GM18867 (cell line): ENCODE measurements around the gene FZD7.

ENCODE experiments used
- ATAC-seq: cut with Tn5 transposase; IDR thresholded peaks from one replicate; pipeline ENCODE4 v1.9.1; 2021; ENCODE audit warnings: mild to moderate bottlenecking, moderate library complexity; ENCODE audit not compliant: unreplicated experiment

The FZD7 gene

DNA sequence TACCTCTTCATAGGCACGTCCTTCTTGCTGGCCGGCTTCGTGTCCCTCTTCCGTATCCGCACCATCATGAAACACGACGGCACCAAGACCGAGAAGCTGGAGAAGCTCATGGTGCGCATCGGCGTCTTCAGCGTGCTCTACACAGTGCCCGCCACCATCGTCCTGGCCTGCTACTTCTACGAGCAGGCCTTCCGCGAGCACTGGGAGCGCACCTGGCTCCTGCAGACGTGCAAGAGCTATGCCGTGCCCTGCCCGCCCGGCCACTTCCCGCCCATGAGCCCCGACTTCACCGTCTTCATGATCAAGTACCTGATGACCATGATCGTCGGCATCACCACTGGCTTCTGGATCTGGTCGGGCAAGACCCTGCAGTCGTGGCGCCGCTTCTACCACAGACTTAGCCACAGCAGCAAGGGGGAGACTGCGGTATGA, 2.3 kb downstream of the FZD7 start:
- no peak for ATAC-seq

DNA sequence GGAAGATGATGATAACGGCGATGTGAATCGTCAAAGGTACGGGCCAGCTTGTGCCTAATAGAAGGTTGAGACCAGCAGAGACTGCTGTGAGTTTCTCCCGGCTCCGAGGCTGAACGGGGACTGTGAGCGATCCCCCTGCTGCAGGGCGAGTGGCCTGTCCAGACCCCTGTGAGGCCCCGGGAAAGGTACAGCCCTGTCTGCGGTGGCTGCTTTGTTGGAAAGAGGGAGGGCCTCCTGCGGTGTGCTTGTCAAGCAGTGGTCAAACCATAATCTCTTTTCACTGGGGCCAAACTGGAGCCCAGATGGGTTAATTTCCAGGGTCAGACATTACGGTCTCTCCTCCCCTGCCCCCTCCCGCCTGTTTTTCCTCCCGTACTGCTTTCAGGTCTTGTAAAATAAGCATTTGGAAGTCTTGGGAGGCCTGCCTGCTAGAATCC, 3.0 kb downstream of the FZD7 start:
- no peak for ATAC-seq

DNA sequence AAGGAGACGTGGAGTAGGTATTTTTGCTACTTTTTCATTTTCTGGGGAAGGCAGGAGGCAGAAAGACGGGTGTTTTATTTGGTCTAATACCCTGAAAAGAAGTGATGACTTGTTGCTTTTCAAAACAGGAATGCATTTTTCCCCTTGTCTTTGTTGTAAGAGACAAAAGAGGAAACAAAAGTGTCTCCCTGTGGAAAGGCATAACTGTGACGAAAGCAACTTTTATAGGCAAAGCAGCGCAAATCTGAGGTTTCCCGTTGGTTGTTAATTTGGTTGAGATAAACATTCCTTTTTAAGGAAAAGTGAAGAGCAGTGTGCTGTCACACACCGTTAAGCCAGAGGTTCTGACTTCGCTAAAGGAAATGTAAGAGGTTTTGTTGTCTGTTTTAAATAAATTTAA, 3.4 kb downstream of the FZD7 start:
- no peak for ATAC-seq

DNA sequence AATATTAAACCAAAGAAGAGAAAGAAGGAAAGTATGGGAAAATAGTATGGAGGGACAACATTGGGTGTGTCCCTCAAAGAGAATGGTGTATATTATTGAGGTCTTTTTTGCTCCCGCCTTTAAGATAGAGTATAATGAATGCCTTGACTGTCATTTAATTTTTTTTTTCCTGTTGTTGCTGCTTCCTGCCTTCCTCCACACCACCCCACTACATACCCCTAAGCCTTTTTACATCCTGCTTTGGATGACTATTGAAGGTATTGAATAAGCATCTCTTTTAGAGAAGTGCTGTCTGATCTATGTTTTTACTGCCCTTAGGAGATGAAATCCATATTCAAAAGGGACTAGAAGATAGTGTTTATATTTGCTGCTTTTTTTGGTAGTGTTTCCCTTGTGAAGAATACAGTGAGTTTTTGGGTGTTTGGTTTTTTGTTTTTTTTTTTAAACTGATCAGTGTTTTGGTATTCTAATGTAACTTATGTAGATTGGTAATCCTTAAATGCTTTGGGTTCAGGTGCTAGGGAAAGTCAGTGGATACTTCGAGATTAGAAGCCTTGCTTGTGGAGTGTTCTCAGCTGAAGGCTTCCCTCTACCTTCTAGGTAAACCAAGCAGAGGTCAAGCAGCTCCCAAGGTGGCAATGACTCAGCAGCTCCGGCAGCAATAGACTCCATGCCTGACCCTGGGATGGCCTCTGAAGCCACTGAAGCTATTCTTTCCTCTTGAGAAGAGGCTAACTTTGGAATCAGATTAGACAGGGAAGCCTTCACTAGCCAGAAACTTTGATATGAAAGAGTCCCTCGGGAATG, 5.0 kb downstream of the FZD7 start:
- no peak for ATAC-seq

DNA sequence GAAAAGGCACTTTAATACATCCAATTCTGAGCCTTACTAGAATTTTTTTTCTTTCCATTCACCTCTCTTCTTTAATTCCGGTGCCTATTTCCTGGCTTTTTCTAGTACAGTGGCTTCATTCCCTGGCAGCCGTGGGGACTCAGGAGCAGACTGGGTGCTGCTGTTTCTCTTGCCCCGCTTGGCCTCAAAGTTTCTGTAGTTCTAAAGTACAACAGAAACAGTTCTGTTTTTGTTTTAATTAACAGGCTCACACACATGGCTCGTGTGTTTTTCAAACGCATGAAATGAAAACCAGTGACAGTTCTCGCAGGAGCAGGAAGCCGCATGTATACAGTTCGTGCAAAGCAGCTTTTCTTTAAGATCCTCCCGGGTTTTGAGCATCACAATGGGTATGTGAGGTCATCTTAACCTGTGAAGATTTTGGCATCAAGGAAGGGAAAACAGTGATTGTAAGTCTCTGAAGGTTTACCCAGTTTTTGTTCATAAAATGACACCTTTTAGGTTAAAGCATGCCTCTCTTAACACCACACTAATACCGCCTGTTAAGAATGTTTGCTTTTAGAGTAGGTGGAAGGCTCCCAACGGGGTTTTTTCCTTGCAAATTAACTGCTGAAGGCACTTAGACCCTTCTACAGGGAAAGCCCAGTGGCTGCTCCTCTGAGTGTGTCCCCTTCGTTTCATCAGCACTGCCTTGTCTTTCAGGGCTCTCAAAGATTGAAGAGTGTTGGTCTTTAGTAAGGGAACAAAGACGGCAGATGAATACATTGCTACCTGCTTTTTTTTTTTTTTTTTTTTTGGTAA, 5.8 kb downstream of the FZD7 start:
- ATAC-seq = no peak

DNA sequence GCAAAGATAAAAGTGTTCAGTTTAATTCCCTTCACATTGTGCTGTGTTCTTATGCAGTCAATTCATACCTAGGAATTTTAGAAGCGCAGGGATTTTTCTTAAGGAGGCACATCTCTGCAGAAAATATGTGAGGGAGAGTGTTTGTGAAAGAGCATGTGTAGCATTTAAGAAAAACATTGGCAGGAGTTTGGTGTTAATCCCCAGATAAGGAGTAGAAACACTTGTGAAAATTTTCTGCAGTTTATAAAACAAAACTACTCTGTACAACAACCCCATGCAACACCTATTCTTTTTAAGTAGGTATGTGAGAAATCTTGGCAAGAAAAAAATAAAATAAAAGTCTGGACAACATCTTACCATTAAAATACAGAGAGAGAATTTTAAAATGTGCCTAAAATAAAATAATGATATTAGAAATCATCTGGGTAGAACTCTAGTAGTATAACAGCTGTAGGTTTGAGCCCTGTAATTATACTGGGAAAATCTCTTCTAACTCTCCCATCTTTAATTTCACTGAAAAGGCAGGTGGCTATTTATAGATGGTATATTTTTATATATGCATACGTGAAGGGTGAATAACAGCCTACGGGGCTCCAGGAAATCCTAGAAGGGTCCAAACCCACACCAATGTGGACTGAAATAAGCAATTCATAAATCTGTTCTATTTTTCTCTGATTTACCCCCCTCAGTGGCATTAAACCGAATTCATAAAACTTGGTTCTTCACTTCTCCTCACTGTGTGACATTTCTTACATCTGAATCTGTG, 6.6 kb downstream of the FZD7 start:
- ATAC-seq = no peak

DNA sequence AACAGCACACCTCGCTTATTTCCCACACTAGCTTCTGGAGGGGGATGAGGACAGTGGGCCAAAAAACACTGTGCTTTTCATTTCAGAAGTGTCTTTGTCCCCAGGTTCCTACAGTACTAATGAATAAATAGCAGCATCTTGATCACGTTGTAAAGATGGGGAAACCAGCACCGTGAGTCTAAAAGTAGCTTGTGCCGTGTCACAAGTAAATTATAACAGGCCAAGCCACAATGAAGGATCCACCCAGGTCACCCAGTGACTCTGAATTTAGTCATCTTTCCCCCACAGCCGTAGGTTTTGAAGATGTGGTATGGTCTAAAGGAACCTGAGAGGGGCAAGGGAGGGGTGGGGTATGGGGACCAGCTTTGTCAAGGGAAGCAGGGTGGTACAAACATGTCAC, 8.8 kb downstream of the FZD7 start:
- ATAC-seq = no peak

DNA sequence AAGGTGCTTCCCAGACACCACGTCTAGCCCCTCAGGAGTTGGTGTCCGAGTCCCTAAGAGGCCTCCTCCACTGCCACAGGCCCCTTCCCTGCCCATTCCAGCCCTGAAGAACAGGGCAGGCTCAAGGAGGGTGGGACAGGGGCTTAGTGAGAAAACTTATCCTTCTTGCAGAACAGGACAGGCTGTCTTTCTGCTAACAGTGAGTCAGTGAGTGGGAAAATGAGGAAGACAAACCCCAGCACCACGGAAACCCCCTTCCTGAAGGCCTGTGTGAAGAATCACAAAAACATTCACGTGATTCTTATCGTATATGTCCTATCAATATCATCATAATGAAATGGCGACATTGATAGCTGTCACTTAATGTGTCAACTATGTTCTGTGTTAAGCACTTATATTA, 9.8 kb downstream of the FZD7 start:
- no peak for ATAC-seq

DNA sequence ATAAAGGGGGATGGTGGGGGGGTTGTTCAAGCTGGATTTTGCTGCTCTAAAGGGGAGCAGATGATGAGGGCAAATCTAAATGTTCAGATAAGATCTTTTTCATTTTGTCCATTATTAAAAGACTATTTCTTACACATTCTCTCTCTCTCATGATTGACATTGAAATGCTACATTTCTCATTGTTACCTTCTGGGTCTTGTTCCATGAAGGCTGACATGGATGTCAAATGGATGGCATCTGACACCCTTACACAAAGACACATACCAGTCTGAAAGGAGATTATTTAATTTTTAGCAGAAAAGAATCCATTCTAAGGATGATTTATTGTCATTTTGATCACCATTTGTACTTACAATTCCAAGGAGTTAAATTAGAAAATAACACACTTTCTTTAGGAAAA, 11.1 kb downstream of the FZD7 start:
- ATAC-seq = no peak

DNA sequence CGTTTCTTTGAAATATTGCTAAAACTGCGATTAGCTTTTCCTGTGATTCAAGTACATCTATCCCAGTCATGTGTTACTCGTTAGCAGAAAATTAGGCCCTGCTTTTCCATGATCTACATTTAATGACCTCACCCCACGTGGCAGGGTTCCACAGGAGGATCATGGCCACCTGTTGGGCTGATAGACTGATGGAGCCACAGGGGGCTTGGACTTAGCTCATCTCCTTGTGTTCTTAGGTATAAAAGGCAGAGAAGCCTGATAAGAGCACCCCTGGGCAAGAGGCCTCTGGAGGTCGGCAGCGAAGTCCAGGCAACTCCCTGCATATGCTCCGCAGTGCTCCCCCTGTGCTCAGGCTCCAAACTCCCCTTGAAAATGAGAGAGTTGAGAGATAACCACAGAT, 12.9 kb downstream of the FZD7 start:
- ATAC-seq = no peak

DNA sequence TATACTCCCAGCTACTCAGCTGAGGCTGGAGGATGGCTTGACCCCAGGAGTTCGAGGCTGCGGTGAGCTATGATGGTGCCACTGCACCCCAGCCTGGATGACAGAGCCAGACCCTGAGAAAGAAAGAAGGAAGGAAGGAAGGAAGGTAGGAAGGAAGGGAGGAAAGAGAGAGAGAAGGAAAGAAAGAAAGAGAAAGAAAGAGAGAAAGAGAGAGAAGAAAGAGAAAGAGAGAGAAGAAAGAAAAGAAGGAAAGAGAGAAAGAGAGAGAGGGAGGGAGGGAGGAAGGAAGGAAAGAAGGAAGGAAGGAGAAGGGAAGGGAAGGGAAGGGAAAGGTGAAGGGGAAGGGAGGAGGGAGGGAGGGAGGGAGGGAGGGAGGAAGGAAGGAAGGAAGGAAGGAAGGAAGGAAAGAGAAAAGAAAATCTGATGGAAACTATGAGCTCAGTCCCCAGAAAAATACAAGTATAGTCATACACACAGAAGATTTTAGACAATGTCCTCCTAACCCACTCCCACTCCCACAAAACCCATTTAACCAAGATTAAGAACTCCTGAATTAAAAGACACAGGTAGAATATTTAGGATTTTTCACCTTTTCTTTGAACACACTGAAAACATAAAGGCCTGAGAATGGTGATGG, 15.6 kb downstream of the FZD7 start:
- ATAC-seq = no peak

DNA sequence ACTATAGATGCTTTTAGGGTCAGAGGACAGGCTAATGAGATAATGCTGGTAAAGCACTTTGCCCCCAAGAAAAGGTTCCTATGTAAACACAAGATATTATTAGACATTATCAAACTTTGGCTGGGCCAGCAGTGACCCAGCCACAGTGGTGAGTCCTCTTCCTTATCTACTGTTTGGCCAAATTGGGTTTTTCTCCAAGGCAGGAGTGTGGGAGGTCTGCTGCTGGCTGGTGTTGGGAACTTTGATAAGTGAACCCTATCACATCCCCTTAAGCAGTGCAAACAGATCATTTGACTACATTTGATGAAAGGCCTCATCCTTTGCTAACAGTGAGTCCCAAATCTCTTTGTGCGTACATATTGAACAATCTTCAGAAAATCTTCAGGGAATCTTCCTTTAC, 16.2 kb downstream of the FZD7 start:
- ATAC-seq = no peak

DNA sequence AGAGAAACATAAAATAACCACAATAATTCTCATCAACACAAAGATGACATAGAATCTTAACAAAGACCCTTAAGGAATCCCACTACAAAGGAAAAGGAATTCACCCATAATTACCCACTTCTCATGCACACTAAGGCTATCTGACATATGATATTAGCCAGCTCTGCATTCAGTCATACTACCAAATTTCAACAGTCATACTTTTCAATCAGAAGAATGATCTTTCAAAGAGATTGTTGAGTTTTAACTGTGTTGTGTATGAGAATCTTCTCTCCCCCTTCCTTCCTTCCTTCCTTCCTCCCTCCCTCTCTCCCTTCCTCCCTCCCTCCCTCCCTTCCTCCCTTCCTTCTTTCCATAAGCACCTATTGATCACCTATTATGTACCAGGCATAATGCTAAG, 17.0 kb downstream of the FZD7 start:
- no peak for ATAC-seq

DNA sequence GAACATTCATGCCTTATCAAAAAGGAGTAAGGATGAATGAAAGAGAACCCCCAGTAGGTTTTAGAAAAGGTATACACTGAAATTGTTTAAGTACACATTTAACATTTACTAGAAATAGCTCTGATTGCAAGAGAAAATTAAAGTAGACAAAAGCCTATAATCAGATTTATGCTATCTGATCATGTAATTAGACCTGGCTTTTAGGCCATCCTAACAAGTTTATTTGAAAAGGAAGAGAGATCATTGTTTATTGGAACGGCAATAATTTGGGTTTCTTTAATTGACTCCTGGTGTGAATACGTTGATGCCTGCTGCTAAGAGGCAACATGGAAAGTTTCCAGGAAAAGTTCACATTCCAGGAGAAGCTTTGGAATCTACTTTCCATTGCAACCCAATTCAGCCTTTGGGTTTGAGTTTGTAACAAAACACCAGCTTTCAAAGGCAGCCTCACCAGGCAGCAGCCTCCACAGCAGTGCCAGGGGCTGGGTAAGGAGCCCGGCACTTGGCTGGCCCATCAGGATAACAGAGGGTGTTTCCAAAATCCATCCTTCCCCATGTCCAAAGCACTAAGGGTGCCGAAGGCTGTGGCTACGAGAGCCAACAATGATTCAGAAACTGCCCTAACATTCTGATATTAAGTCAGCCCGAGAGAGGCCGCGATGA, 18.0 kb downstream of the FZD7 start:
- no peak for ATAC-seq

DNA sequence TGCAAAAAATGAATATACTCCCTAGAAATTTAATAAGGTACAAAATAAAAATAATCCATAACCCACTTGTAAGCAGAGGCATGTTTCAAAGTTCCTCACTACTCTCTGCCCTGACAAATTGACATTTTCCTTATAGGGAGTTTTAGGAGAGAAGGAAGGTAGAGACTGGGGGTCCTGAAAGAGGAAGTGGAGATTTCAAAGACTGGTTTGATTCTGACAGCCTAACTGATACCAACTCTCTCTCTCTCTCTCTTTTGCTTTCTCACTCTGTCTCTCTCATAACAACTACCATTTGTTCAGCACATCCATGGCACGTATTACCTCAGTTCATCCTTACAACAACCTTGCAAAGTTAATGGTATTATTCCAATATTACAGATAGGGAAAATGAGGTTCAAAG, 18.6 kb downstream of the FZD7 start:
- no peak for ATAC-seq

DNA sequence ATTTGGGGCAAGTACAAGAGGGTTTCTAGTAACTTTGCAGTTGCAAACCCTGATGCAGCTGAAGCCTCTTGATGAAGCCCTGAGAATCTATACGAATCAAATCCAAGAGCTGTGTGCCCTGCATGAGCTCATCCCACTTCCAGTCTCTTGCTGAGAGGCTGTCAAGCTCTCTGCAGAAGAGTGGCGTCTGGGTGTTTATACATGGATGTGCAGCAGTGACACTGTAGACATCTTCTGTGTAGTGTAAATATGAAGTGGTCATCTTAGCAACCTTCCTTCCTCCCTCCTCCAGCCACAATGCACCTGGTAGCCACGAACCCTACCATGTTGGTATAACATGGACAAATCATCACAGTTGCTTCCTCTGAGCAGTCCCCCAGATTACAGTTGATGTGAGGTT, 21.0 kb downstream of the FZD7 start:
- no peak for ATAC-seq

DNA sequence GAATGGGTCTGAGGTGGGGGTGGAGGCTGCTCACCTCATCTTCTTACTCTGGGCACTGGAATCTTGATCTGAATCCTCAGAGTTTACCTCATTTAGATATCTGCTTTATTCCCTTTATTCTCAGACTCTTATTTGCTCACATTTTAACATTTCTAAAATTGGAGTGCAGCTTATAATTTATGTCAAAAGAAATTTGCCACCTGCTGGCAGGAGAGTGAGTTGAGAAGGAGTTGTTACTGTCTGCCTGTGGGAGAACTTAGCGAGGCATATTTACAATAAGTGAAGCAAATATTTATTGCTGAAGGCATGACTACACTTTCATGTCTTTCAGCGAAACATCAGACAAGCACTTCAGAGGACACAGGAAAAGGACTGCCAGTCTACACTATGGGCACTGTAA, 23.0 kb downstream of the FZD7 start:
- no peak for ATAC-seq

DNA sequence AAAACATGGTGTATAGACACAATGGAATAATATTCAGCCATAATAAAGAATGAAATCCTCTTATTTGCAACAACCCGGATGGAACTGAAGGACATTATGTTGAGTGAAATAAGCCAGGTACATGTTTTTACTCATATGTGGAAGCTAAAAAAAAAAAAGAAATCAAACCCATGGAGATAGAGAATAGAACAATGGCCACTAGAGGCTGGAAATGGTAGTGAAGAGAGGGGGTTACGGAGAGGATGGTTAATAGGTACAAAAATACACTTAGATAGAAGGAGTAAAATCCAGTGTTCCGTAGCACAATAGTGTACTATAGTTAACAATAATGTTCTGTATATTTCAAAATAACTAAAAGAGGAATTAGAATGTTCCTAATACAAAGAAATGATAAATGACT, 26.6 kb downstream of the FZD7 start:
- no peak for ATAC-seq

DNA sequence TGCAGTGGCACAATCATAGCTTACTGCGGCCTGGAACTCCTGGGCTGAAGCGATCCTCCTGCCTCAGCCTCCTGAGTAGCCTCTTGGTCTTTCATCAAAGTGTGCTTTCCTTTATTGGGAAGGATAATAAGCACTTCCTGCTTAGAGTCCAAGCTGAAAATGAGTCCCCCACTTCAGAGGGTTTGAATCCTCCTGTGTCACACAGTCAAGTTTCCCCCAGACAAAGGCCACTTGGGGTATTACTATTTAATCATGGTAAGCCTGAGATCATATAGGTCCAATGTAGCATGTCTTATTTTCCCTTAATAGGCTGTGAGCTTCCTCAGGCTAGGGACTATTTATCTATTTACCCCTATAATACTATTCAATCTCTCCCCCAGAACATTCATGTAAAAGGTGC, 28.0 kb downstream of the FZD7 start:
- no peak for ATAC-seq

DNA sequence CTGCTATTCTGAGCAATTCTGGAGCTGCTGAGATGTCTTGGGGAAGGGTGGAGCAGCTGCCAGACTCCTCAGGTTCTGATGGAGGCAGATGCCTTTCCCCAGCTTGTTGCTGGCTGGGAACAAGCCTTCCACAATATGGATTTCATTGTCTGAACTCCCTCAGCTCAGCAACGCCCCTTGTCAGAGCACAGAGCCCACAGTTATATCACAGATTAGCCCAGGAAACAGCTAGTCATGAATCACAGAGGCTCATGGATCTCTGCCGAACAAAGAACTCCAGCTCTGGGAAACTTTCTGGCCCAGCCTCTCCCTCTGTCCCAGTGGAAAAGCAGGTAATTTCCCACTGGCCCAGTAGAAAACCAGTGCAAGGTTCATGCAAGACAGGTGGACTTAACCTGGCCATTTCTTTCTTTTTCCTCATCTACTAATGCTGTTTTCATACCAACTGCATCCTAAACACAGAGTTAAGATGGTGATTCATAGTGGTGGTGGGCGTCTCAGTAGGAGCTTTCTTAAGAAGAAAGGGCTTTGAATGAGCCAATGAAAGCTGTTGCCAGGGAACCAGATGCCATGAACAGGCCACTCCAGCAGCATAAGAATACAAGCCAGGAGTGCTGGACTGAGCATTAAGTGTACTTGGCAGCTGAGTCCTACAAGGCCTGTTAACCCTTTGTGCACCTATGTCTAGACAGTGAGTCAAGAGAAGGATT, 30.7 kb downstream of the FZD7 start:
- ATAC-seq = no peak
